HG02588 (cell line): ENCODE results near the gene AGER.
"Not testable (repeated sequence)": the region's sequence is repeated elsewhere in the genome, so short reads cannot be mapped to it uniquely, and the experiment has no call there.

ENCODE experiments used
- ATAC-seq: cut with Tn5 transposase; IDR thresholded peaks from one replicate; pipeline ENCODE4 v1.9.1; 2021; ENCODE audit warnings: mild to moderate bottlenecking, moderate library complexity; ENCODE audit not compliant: unreplicated experiment

AGER gene

DNA sequence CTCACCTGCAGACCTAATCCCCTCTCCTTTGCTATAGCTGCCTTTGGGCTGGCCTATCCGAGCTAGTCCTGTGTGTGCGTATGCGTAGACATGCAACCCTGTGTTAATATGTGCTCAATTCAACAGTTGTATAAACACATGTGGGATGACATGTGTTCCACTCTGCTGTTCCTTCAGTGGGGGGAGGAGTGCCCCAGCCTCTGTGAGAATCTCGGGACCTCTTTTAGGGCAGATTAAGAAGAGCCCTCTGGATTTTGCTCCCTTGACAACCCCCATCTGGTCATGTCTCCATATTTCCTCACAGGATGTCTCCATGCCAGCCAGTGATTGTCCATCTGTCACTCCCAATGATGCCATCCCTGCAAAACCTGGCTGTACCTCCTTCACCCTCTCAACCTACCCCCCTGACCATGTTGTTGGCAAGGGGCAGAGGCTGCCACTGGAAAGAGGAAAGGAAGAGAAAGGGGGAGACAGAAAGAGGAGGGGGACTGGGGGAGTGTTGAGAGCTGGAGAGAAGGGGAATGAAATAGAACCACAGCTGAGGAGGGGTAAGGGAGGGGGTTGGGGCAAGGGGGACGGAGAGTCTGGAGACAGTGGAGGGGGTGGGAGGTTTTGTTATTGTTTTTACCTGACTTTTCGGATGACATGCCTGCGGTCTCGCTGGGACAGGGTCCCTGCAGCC lies 32.7 kb downstream of the AGER start:
- ATAC-seq, result no peak

DNA sequence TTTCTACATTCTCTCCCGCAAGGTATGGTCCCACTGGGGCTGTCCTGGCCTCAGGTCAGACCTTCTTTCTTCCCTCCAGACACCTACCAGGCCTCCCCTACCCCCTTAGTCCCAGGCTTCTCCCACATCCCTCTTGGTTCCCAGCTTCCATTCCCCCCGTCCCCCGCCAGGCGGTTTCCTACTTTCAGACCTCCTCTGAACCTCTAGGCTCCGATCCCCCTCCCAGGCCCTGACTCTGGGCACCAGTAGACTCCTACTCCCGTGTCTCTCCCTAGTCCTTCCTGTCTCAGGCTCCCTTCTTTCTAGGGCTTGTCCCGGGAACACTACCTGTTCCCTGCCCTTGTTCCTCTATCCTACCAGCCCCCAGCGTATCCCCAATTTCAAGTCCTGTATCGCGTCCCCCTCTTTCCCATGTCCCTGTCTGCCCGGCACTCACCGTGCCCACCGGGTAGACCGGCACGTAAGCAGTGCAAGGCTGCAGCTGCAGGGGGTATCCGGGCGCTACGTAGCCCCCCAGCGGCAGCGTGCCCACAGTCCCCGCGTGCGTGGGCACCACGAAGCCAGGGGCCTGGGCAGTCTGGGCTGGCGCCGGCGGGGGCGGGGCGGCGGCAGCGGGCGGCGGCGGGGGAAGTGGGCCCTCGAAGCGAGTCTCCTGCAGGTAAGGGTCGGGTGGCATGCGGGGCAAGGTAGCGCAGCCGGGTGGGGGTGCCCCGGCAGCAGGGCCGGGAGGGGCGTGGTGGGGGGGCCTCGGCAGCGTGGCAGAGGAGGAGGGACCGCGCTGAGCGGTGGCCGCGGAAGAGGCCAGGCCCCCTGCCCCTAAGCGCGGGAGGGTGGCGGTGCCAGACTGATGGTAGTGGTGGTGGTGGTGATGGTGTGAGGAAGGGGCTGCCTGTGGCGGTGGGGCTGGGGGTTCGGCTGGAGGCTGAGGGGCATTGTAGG lies 33.9 kb downstream of the AGER start:
- ATAC-seq, result no peak

DNA sequence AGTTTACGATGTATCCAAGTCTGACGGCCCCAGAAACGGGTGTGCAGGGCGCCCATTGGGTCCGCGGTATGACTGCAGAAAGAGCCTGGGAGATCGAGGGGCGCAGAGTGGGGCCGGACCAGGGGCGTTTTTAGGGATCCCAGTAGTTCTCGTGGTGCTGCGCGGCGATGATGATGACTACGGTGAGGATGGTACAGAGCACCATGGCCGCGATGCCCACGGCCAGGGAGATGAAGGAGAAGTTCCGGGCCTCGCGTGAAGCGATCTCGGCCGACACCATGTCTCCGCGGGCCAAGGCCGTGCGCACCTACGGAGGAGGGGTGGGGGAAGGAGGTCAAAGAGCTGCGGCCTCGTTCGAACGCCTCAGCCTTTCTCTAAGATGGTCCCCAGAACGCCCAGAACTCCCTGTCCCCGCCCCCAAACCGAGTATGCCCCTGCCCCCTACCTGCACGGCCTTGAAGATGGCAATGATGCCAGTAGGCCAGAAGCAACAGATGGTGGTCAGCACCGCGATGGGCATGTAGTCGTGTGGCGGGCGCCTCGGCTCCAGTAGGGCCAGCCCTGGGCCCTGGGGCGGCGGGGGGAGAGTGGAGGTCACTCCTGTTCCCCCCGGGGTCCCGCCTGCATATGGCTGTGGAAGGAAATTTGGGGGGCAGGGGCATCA lies 34.8 kb downstream of the AGER start:
- ATAC-seq, result no peak

DNA sequence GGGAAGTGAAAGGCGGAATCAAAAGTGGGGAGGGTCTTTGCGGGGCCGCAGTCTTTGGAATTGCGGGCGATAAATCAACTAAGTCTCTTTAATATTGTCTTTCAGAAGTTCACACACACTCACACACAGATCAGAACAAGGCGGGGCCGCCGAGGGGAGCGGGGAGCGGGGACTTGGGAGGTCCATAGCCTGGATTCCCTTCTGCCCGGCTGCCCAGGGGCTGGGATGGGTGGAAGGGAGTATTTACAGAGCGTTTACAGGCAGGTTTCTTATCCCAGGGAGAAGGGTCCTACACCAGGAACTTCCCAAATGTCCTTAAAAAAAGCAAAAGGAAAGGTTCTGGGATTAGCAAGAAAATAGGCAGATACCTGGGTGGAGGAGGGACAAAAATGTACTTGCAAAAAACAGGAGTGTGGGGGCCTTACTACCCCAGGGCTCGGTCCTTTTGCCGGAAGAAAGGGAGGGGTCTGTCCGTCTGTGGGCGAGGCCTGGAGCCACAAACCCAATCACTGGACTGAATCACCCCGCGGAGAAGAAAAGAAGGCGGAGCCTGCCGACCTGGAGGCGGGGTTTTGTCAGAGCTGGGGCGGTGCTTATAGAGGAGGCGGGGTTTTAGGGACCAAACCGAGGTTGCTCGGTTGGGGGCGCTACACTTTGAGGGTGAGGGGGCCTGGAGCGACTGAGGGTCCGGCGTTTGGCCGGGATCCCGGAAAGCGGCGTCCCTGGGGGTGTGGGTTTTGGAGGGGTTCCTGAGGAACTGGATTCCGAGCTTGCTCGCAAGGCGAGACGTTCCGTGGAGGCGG lies 35.6 kb downstream of the AGER start:
- no peak for ATAC-seq

DNA sequence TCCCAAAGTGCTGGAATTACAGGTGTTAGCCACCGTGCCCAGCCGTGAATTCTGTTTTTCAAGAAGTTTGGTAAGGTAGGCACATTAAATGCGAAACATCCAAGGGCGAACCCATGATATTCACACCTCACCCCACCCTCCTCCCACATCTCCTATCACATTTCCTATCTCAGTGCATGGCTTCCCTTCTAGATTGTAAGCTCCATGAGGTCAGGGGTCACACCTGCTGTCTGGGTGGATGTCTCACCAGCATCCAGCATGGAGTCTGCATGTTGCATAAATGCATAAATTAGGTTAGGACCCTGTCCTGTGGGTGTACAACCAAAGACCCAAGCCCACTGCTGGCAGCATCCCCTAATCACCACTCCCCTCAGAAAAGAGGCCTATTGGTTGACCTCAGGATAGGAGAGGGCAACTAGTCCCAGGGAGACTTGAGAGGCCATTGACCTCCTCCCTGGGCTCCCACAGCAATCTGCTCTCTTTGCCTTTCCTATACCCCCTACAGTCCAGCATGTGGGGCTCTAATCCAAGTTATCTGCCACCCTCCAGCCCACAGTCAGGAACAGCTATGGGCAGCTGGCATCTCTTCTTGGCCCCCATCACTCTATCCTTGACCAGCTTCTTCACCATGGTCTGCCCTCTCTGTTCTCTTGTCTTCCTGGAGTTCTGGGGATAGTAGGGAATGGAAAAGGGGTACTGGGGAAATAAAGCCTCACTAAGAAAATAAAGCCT lies 36.5 kb downstream of the AGER start:
- no peak for ATAC-seq

DNA sequence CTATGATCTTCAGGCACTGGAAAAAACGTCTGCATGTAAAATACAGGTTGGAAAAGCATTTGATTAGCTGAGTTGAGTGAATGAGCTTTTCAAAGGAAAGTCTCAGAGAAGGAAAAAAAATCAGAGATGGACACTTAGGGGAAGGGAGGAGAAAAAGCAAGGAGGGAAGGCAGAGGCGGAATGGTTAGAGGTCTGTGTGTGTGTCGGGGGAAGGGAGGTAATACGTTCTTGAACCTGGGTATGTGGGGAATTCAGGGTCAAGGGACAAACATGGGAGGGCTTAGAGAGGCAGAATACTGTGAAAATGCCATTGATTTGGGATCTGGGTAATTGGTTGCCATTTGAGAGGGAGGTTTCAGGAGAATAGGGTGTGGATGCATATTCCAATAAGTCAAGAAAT lies 37.4 kb downstream of the AGER start:
- no peak for ATAC-seq

DNA sequence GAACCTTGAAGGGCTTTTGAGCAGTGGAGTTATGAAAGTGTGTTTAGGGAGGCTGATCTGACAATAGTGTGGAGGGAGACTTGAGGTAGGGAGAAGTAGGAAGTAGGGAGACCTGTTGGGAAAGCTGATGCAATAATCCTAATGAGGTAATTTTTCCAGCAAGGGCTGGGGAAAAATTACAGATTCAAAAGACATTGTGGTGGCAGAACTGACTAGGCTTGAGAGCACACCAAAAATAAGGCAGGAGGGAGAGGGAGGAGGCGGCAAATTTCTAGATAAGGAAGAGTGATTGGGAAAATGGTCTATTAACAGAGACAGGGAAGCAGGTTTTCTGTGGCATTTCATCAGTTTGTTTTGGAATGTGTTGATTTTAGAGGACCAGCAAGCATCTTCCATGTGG lies 37.8 kb downstream of the AGER start:
- ATAC-seq, result no peak

DNA sequence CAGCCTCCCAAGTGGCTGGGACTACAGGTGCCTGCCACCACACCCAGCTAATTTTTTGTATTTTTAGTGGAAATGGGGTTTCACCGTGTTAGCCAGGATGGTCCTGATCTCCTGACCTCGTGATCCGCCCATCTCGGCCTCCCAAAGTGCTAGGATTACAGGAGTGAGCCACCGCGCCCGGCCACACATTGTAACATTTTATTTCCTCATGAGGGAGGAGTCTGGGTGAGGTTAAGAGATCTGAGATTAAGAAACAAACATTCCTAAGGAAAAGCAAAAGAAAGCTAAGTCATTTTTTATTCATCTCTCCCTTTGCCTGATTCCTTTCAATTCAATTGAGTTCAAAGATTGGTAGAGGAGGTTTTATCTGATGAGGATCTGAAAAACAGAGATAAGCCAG lies 39.8 kb downstream of the AGER start:
- ATAC-seq, result not testable (repeated sequence)

DNA sequence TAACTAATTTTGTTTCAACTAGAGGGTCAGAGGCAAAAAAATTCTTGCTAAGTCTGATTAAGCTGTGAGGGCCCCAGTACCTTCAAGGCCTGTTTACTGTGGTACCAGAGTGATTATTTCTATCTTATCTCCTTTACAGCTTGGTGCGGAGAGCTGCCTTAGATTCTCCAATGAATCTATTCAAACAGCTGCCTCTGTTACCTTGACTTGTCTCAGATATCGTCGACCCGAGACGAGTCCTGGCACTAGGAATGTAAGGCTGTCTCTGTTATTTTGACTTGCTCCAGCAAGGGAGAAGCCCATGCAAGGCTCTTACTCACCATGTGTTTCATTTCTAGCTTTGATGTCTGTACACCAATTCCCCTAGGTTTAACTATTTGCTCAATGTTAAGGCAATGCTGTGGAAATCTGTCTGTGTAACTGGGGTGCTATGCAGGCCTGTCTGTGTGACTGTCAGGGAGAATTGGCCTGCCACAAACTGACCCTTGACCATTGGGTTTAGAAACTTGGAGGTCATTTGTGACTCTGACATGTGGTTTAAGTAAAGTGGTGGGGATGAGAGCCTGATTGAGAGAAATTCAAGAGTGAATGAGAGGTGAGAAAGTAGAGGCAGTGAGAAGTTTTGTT lies 43.5 kb downstream of the AGER start:
- ATAC-seq, result no peak

DNA sequence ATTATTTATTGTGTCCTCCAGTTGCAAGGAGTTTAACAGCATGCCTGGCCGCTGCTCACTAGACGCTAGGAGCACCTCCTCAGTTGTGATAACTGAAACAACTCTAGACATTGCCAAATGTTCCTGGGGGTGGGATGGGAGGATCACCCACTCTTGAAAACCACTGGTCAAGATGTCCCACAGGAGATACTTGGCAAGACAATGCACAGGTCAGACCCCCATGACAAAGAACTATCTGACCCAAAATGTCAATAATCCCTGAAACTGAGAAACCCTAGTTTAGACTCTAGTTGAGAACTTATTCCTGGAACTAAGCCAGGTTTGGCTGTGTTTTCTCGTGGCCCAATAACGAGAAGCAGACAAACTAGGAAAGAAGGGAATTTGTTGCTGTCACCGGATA lies 44.5 kb downstream of the AGER start:
- no peak for ATAC-seq

DNA sequence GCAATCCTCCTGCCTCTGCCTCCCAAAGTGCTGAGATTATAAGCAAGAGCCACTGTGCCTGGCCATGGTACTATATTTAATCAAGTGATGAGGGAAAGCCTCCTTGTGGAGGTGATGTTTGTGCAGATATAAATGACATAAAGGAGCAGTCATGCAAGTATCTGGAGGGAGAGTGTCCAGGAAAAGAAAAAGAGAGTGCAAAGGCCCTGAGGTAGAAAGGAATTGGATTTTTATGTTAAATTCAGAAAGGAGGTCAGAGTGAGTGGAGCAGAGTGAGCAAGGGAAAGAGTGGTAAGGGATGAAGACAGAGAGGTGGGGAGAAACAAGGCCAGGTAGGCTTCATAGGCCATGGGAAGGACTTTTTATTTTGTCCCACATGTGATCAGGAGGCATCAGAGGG lies 46.6 kb downstream of the AGER start:
- ATAC-seq, result no peak

DNA sequence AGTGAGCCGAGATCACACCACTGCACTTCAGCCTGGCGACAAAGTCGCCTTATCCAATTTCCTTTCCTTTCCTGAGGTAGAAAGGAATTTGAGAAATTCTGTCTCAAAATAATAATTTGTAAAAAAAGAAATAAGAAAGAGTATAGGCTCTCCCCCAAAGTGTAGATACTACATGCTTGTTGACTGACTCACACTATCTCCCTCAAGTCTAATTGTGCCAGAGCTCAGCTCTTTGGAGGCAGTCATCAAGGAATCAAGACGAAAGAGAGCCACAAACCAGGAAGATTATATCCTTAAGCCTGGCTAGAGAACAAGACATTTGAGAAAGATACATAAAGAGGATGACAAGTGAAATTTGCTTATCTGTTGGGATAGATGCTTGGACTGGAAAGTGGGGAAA lies 50.3 kb downstream of the AGER start:
- no peak for ATAC-seq

DNA sequence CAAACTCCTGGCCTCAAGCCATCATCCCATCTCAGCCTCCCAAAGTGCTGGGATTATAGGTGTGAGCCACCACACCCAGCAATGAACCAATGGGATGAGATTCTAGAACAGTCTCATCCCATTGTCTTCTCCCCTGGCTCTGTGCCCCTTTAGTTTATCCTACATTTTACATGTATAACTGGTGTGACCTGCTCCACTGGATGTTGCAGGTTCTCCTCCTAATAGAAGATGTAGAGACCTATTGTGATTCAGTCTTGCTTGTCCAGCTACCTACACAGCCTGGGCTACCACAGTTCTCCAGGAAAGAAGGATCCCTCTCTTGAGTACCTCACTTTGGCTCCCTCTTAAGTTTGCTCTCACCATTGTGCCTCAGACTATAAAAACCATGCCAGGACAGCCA lies 51.9 kb downstream of the AGER start:
- no peak for ATAC-seq

DNA sequence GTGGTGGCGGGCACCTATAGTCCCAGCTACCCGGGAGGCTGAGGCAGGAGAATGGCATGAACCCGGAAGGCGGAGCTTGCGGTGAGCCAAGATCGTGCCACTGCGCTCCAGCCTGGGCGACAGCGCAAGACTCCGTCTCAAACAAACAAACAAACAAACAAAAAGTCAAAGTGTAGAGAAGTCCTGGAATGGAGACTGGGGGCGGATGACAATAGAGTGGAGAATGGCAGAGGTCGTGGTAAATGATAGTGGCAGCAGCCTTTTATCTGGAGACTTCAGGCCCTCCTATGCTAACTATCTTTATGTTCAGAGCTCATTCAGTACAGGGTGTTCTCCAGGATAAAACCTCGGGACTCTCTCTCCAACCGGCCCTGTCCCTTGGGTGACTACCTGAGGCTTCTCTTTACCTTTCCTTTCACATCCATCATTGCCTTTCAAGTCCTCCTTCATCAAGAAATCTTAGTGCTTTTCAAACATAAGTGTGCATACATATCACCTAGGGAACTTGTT lies 52.6 kb downstream of the AGER start:
- ATAC-seq, result no peak
